GM12801 (cell line): ENCODE results near the gene CCBE1.

Source experiments
- TF ChIP-seq, protein P1 (sequence below): IDR thresholded peaks from one replicate; pipeline ENCODE4 v1.5.1; 2011; ENCODE audit warnings: control low read depth; ENCODE audit not compliant: insufficient read length; ENCODE audit errors: extremely low read depth

The CCBE1 gene

GRCh38 chr18:59567431-59567830 is 129.8 kb downstream of the CCBE1 start:
- TF ChIP-seq, protein P1, sequence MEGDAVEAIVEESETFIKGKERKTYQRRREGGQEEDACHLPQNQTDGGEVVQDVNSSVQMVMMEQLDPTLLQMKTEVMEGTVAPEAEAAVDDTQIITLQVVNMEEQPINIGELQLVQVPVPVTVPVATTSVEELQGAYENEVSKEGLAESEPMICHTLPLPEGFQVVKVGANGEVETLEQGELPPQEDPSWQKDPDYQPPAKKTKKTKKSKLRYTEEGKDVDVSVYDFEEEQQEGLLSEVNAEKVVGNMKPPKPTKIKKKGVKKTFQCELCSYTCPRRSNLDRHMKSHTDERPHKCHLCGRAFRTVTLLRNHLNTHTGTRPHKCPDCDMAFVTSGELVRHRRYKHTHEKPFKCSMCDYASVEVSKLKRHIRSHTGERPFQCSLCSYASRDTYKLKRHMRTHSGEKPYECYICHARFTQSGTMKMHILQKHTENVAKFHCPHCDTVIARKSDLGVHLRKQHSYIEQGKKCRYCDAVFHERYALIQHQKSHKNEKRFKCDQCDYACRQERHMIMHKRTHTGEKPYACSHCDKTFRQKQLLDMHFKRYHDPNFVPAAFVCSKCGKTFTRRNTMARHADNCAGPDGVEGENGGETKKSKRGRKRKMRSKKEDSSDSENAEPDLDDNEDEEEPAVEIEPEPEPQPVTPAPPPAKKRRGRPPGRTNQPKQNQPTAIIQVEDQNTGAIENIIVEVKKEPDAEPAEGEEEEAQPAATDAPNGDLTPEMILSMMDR = no peak

DNA sequence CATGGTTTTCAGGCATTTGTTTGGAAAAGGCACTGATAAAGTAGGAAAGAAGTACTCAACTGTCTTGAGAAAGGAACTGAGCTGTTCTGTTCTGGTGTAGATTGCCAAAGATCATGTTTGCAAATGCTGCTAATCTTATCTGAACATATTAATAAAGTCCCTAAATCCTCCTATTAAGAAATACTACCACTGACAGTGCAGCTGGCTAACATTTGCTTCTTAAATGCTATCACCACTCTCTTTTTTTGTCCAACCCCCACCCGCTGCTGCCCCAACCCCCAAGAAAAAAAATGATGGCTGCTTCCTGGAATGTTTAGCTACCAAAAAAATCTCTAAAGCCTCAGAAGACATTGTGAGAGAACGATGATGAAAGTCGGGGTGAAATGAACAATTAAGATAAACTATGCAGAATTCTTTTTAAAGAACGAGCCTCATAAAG is 130.7 kb downstream of the CCBE1 start:
- TF ChIP-seq, protein P1 = no peak

DNA sequence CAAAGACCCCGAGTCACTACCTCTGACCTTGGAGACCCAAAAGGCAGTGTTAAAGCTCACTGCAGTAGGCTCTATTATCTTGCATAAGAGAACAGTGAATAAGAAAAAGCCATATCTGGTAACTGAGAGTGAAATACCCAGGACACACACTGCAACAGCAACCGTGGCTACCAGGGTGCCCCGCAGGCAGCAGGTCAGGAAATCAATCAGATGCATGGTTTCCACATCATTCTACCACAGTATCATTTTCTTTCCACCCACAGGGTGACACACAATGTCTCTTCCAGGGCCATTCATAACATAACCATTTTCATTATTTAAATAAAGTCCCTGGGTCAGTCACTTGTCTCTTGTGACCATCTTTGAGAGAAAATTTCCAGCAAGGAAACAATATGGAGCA is 131.3 kb downstream of the CCBE1 start:
- TF ChIP-seq, protein P1 = no peak

- TF ChIP-seq, protein P1 = no peak
These were observed 132.7 kb downstream of the CCBE1 start for GRCh38 chr18:59564561-59564960.

- TF ChIP-seq, protein P1 = no peak
These were observed 133.9 kb downstream of the CCBE1 start for GRCh38 chr18:59563176-59563785.

GRCh38 chr18:59562751-59563150 is 134.5 kb downstream of the CCBE1 start:
- TF ChIP-seq, protein P1 = no peak

DNA sequence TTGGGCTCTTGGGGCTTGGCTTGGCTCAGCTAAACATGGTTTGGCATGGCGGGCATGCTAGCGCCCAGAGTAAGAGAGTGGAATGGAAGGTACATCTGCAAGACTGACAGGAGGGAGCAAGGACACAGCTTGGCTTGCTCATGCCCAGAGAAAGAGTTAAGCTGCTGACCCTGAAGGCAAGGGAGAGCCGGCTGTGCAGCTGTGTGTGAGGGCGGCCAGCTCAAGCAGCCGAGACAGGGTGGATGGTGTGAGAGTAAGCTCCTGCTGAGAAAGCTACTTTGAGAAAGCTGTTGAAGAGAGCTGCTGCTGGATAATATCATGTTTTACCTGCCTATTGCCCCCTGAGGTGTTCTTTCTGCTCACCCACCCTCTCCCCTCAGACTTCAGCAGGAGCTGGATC is 135.6 kb downstream of the CCBE1 start:
- TF ChIP-seq, protein P1 = no peak
